GM10248 (cell line): Measurements from ENCODE around the gene FGD4.

ENCODE experiments used
- CTCF ChIA-PET: fragments of 300-600 bp; sonication (Branson Sonifier 250); formaldehyde crosslinking; extraction: SDS; loops from one replicate; lab custom pipeline; 2021; ENCODE audit warnings: antibody characterized with exemption; lab: Yijun Ruan, JAX
- POLR2A ChIA-PET: fragments of 350-650 bp; sonication (Branson Sonifier 250); formaldehyde crosslinking; extraction: SDS; loops from one replicate; lab custom pipeline; 2020; ENCODE audit warnings: antibody characterized with exemption; lab: Yijun Ruan, JAX
- DNase-seq: peaks from one replicate; pipeline ENCODE4 v3.0.0; 2012; ENCODE audit errors: extremely low spot score
- TF ChIP-seq, protein P1 (sequence below): IDR thresholded peaks from 2 replicates; pipeline ENCODE4 v1.5.1; 2012; ENCODE audit warnings: mild to moderate bottlenecking, low read depth; ENCODE audit errors: extremely low read depth, missing control alignments, control extremely low read depth

The FGD4 gene

DNA sequence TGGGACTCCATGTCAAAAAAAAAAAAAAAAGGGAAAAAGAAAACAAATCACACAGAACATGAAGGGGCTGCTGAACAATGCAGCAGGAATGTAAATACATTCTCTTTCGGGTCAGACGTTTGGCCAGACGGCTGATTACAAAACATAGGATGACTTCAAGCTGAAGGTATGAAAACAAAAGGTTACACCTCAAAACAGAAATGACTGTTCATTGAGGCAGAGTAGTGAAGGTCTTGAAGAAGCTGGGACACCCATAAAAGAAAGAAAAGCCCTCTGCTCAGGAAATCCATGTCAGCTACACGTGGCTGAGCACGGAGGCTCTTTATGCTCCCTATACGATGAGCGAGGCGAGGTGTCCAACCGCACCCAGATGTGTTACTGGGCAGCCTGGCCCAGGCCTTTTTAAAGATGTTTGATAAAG is 37.7 kb downstream of the FGD4 start:
- DNase-seq = no peak
- TF ChIP-seq, protein P1, sequence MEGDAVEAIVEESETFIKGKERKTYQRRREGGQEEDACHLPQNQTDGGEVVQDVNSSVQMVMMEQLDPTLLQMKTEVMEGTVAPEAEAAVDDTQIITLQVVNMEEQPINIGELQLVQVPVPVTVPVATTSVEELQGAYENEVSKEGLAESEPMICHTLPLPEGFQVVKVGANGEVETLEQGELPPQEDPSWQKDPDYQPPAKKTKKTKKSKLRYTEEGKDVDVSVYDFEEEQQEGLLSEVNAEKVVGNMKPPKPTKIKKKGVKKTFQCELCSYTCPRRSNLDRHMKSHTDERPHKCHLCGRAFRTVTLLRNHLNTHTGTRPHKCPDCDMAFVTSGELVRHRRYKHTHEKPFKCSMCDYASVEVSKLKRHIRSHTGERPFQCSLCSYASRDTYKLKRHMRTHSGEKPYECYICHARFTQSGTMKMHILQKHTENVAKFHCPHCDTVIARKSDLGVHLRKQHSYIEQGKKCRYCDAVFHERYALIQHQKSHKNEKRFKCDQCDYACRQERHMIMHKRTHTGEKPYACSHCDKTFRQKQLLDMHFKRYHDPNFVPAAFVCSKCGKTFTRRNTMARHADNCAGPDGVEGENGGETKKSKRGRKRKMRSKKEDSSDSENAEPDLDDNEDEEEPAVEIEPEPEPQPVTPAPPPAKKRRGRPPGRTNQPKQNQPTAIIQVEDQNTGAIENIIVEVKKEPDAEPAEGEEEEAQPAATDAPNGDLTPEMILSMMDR = no peak
- ChIA-PET POLR2A (interaction anchor here (0.6 kb wide), 1 partner anchor 44 kb away, joined by 4 read pairs; no protein-coding TSS in a partner anchor), CTCF (interaction anchor here (1.1 to 1.4 kb wide), 3 partner anchors 11 to 235 kb away, joined by 3 read pairs; no protein-coding TSS in a partner anchor)

DNA sequence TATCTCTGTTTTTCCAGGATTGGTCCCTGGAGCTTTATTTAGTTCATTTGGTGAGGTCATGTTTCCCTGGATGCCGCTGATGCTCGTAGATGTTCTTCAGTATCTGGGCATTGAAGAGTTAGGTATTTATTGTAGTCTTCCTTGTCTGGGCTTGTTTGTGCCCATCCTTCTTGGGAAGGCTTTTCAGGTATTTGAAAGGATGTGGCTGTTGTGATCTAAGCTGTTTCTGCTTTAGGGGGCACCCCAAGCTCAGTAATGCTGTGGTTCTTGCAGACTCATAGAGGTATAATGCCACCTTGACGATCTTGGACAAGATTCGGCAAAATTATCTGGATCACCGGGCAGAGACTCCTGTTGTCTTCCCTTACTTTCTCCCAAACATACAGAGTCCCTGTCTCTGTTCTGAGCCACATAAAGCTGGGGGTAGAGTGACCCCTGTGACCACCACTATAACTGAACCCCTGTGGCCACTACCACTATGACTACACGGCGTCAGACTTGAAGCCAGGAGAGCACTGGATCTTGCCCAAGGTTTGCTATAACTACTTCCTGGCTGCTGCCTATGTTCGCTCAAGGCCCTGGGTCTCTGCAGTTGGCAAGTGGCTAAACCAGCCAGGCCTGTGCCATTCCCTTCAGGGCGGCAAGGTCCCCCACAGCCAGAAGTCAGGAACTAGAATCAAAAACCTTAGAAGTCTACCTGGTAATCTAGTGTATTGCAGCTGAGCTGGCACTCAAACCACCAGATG is 40.9 kb downstream of the FGD4 start:
- TF ChIP-seq, protein P1 = no peak

DNA sequence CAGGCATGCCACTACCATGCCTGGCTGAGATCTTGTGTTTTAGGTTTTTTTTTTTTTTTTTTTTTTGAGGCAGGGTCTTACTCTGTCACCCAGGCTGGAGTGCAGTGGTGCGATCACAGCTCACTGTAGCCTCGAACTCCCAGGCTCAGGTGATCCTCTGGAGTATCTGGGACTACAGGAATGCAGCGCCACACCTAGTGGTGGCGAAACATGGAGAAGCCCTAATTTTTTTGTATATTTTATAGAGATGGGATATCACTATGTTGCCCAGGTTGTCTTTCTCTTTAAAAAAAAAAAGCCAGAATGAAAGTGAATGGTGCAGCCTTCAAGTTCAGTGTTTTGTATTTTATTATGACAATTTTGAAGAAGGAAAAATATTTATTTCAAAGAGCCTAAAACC is 44.1 kb downstream of the FGD4 start:
- CTCF ChIA-PET = interaction anchor here (0.7 to 1.3 kb wide), 4 partner anchors 14 to 312 kb away, joined by 3 to 5 read pairs (median 4); partner anchors contain the start of gene YARS2
- TF ChIP-seq, protein P1 = no peak
- no peak for DNase-seq
- POLR2A ChIA-PET = no interaction called here

More for the DNA sequence above, 40.9 kb downstream of the FGD4 start:
- POLR2A ChIA-PET = no interaction called here
- no peak for DNase-seq
- CTCF ChIA-PET = no interaction called here

DNA sequence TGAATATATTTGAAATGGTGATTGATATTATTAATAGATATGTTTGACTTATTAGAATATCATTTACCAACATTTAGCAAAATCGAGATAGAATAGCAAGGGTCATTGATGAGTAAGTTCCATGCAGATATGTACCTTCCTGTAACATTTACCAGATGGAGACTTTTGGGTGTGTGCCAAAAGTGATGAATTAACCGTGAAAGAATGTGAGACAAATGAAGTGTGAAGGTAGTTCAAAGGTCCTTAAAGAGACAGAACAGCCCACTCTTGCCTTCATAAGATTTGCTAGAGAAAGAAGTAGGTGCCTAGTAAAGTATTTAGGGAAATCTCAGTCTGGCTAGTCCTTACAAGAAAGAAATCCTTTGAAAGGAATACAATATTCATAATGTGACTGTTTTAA is 45.5 kb downstream of the FGD4 start:
- CTCF ChIA-PET = no interaction called here
- POLR2A ChIA-PET = no interaction called here
- TF ChIP-seq, protein P1 = no peak
- DNase-seq = no peak

DNA sequence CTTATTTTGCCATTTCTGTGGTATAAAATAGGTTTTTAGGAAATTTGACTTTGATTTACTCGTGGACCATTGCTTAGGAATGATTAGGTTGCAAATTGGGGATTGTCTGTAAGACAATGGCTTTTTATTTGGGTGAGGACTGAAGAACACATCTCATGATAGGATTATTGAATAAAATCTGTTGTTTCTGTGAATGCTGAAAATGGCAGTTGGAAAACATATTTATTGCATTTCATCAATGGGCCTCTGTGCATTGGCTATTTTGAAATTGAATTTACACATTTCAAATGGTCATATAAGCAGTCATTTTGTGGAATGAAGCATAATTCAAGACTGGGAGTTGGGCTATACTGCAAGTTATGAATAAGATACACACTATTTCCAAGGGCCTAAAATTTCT is 46.0 kb downstream of the FGD4 start:
- POLR2A ChIA-PET = no interaction called here
- DNase-seq = no peak
- TF ChIP-seq, protein P1 = no peak
- CTCF ChIA-PET = interaction anchor here (2.3 kb wide), 1 partner anchor 11 kb away, joined by 6 read pairs; no protein-coding TSS in a partner anchor

DNA sequence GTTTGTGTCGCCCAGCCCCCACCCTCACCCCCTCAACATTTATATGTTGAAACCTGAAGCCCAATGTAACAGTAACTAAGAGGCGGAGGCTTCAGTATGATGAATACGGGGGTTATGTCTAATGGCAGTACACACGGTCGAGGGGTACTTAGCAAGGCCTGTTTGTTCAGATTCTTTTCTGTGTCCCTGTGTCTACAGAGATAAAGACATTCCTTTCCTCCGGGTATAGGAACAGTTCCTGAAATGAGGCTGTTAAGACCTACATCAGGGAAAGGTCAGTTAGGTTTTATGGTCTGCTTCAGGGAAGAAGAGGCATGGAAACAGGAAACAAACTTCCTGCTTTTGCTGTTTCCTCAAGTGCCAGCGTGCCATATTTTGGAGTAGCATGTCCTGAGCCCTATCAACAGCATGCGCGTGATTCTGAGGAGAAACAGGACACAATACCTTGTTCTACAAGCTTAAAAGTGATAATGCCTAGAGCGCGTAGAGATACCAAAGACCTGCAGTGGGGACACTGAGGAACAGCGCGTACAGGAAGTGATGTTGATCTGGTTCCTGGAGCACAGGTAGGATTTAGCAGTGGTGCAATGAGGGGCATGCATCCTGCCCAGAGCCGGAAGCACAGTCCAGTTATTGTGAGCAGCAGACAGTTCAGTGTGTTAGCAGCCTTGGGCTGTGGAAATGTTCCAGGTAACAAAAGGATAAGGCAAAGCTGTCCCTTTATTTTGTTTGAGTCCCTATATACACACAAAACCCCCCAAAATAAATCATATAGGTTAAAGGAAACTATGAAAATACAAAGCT is 47.2 kb downstream of the FGD4 start:
- ChIA-PET CTCF (interaction anchor here (1.2 to 2.3 kb wide), 2 partner anchors 10 to 12 kb away, joined by 5 to 6 read pairs; no protein-coding TSS in a partner anchor), POLR2A (no interaction called here)
- DNase-seq = no peak
- TF ChIP-seq, protein P1 = no peak
